ENCODE measurements around the gene TPH2.

The TPH2 gene

DNA sequence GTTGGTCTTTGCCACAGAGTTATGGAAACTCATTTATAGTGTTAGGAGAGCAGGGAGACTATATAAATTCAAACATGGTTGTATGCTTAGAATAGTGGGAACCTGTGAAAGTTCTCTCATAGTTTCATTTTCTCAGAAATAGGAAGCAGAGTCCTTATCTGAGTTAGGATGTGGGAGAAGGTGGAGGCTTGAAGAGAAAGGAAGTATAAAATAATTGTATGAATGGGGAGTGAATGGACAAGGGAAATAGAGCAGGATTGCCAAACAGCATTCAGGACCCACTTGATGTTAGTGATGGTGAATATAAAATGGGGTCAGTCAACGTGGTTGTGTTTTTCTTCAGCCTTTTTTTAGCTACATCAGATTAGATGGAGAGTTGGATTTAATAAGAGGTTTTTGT is 34.0 kb upstream of the TPH2 start:
- Histone ChIP-seq H3K27me3 (ENCODE audit: insufficient read depth, low read depth, severe bottlenecking) (no peaks in the 10 kb centered on the region), H3K27ac (no peak overlapping the region), H3K4me3 (ENCODE audit: low read depth, low read length) (no peak overlapping the region), H3K9me3 (ENCODE audit: severe bottlenecking) (no peaks in the 10 kb centered on the region), H3K36me3 (peaks cover 55% of the 10 kb centered on the region)
- TF ChIP-seq, protein P1, sequence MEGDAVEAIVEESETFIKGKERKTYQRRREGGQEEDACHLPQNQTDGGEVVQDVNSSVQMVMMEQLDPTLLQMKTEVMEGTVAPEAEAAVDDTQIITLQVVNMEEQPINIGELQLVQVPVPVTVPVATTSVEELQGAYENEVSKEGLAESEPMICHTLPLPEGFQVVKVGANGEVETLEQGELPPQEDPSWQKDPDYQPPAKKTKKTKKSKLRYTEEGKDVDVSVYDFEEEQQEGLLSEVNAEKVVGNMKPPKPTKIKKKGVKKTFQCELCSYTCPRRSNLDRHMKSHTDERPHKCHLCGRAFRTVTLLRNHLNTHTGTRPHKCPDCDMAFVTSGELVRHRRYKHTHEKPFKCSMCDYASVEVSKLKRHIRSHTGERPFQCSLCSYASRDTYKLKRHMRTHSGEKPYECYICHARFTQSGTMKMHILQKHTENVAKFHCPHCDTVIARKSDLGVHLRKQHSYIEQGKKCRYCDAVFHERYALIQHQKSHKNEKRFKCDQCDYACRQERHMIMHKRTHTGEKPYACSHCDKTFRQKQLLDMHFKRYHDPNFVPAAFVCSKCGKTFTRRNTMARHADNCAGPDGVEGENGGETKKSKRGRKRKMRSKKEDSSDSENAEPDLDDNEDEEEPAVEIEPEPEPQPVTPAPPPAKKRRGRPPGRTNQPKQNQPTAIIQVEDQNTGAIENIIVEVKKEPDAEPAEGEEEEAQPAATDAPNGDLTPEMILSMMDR (IDR thresholded peaks at IDR 0.05; ENCODE audit: low read depth, low read length), result no peak
- no peak for DNase-seq

- Histone ChIP-seq H3K9me3 (ENCODE audit: severe bottlenecking) (peaks cover 3% of the 10 kb centered on the region), H3K4me3 (ENCODE audit: low read depth, low read length) (no peak overlapping the region), H3K36me3 (no peaks in the 10 kb centered on the region), H3K27me3 (ENCODE audit: insufficient read depth, low read depth, severe bottlenecking) (no peaks in the 10 kb centered on the region), H3K27ac (no peak overlapping the region)
- TF ChIP-seq, protein P1 (IDR thresholded peaks at IDR 0.05; ENCODE audit: low read depth, low read length), result no peak
- no peak for DNase-seq
Measured at GRCh38 chr12:71935594-71935993, 3.1 kb upstream of the TPH2 start.

- DNase-seq, result no peak
- Histone ChIP-seq H3K4me3 (ENCODE audit: low read depth, low read length) (no peak overlapping the region), H3K27me3 (ENCODE audit: insufficient read depth, low read depth, severe bottlenecking) (no peaks in the 10 kb centered on the region), H3K36me3 (no peaks in the 10 kb centered on the region), H3K9me3 (ENCODE audit: severe bottlenecking) (no peaks in the 10 kb centered on the region), H3K27ac (no peak overlapping the region)
- TF ChIP-seq, protein P1 (IDR thresholded peaks at IDR 0.05; ENCODE audit: low read depth, low read length), result no peak
Measured at GRCh38 chr12:71940068-71940467, 1.4 kb downstream of the TPH2 start.

- no peak for DNase-seq
- Histone ChIP-seq H3K9me3 (ENCODE audit: severe bottlenecking) (no peaks in the 10 kb centered on the region), H3K27me3 (ENCODE audit: insufficient read depth, low read depth, severe bottlenecking) (no peaks in the 10 kb centered on the region), H3K27ac (no peak overlapping the region), H3K36me3 (no peaks in the 10 kb centered on the region), H3K4me3 (ENCODE audit: low read depth, low read length) (no peak overlapping the region)
- TF ChIP-seq, protein P1 (IDR thresholded peaks at IDR 0.05; ENCODE audit: low read depth, low read length), result no peak
Measured at GRCh38 chr12:71941174-71941573, 2.5 kb downstream of the TPH2 start.

GRCh38 chr12:71942259-71942658 is 3.6 kb downstream of the TPH2 start:
- no peaks in the 10 kb centered on the region for H3K36me3 ChIP-seq
- H3K27ac ChIP-seq, result no peak overlapping the region
- TF ChIP-seq, protein P1 (IDR thresholded peaks at IDR 0.05; ENCODE audit: low read depth, low read length), result no peak
- no peaks in the 10 kb centered on the region for H3K9me3 ChIP-seq (ENCODE audit: severe bottlenecking)
- no peak overlapping the region for H3K4me3 ChIP-seq (ENCODE audit: low read depth, low read length)
- H3K27me3 ChIP-seq (ENCODE audit: insufficient read depth, low read depth, severe bottlenecking), result no peaks in the 10 kb centered on the region
- DNase-seq, result no peak

- no peaks in the 10 kb centered on the region for H3K27me3 ChIP-seq (ENCODE audit: insufficient read depth, low read depth, severe bottlenecking)
- no peak for DNase-seq
- H3K27ac ChIP-seq, result no peak overlapping the region
- no peaks in the 10 kb centered on the region for H3K9me3 ChIP-seq (ENCODE audit: severe bottlenecking)
- no peaks in the 10 kb centered on the region for H3K36me3 ChIP-seq
- TF ChIP-seq, protein P1 (IDR thresholded peaks at IDR 0.05; ENCODE audit: low read depth, low read length), result no peak
- no peak overlapping the region for H3K4me3 ChIP-seq (ENCODE audit: low read depth, low read length)
Measured at GRCh38 chr12:71942703-71943102, 4.1 kb downstream of the TPH2 start.

Data from WERI-Rb-1 (cell line).